Esophagus muscularis mucosa (tissue), 4 donors: ENCODE results near the gene CAPN9. TPM values are rescaled to one million over a fixed set of nuclear protein-coding genes. Genes with fewer than 3 reads are reported as not detected.
"Not testable (repeated sequence)": the region's sequence is repeated elsewhere in the genome, so short reads cannot be mapped to it uniquely, and the experiment has no call there.

Source experiments
- DNase-seq: peaks from one replicate; pipeline ENCODE4 v3.0.0-alpha.2; 2017; ENCODE audit errors: extremely low spot score
- H3K27ac ChIP-seq, 4 donors: fragments of 200-600 bp; sonication (generic); replicated peaks in 1 of 4; 1 replicate in 3 of 4; 2 replicates in 1 of 4; pipeline ENCODE4 v1.5.1; 2016 to 2019; ENCODE audit warnings: mild to moderate bottlenecking in 1 of 4
- H3K27me3 ChIP-seq, 4 donors: fragments of 200-600 bp; sonication (generic); one replicate each; pipeline versions ENCODE4 v1.5.1 to v1.6.0; 2016 to 2019
- H3K36me3 ChIP-seq, 4 donors: fragments of 200-600 bp; sonication (generic); one replicate each; pipeline ENCODE4 v1.5.1; 2016 to 2019
- H3K4me1 ChIP-seq, 4 donors: fragments of 200-600 bp; sonication (generic); one replicate each; pipeline ENCODE4 v1.5.1; 2016 to 2019
- H3K4me3 ChIP-seq, 4 donors: fragments of 200-600 bp; sonication (generic); 1 replicate in 2 of 4; 2 replicates in 2 of 4; pipeline ENCODE4 v1.5.1; 2016 to 2019; ENCODE audit warnings: mild to moderate bottlenecking in 4 of 4, moderate library complexity in 1 of 4
- H3K9me3 ChIP-seq, 4 donors: fragments of 200-600 bp; sonication (generic); 1 replicate in 3 of 4; 2 replicates in 1 of 4; pipeline ENCODE4 v1.5.1; 2016 to 2019
- EP300 ChIP-seq: sonication (generic); formaldehyde crosslinking; IDR thresholded peaks from one replicate; pipeline ENCODE4 v1.6.1; 2017; ENCODE audit warnings: antibody characterized with exemption
- POLR2A ChIP-seq: fragments of 450-650 bp; IDR thresholded peaks from one replicate; pipeline ENCODE4 v1.6.1; 2017; ENCODE audit warnings: antibody characterized with exemption, moderate library complexity, mild to moderate bottlenecking, low read depth
- POLR2AphosphoS5 ChIP-seq, 2 donors: sonication (generic); formaldehyde crosslinking; IDR thresholded peaks; one replicate each; pipeline ENCODE4 v1.6.1; 2017; ENCODE audit warnings: antibody characterized with exemption in 2 of 2
- WGBS: methylation state at CpG from one replicate; pipeline ENCODE4 v1.1.5; 2018; 5-methylcytosine and 5-hydroxymethylcytosine counted together
- intact Hi-C: fragments of 100-400 bp; cut with DNase I; formaldehyde crosslinking; loops from one replicate; pipeline ENCODE4 v1.15.1; 2023
- total RNA-seq, 4 donors: library from RNA; depleted of rRNA; stranded (reverse); fragments of >200 nt; gene quantifications; one replicate each; pipeline versions ENCODE4 v1.1.0 to v1.2.1, GENCODE V29; 2016
- TF ChIP-seq, protein P1 (sequence below), 3 experiments: fragments of 200-600 bp in 2 of 3; fragments of 450-650 bp in 1 of 3; sonication (generic) in 2 of 3; IDR thresholded peaks; one replicate each; pipeline ENCODE4 v1.5.1; 2017 to 2019; ENCODE audit warnings: antibody characterized with exemption in 3 of 3, mild to moderate bottlenecking in 2 of 3, moderate library complexity in 1 of 3

The CAPN9 gene
- total RNA-seq, 4 donors from 2014 or later: not detected

DNA sequence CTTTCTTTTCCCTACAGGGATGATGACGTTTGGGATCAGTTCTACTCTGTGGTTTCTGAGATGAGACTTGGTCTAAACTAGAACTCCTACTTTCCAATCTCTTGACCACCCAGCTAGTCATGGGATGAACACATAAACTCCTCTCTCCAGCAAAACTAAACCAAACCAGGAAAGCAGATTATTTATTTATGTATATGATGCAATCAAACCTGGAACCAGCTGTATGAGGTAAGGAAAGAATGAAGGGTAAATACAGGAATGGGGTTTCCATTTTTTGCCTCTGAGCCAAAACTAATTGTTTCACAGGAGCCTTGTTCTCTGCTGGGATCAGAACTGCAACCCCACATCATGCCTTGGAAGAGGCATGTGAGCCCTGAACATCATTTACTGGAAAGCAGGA is 29.9 kb upstream of the CAPN9 start:
- Histone ChIP-seq H3K9me3 (no peaks in the 10 kb centered on the region), H3K27ac (no peak overlapping the region), H3K4me3 (no peak overlapping the region), H3K27me3 (no peaks in the 10 kb centered on the region), H3K36me3 (no peaks in the 10 kb centered on the region), H3K4me1 (peaks cover 7 to 19% (median 17%) of the 10 kb centered on the region in 4 donors)
- intact Hi-C loops: no loop called here
- DNase-seq: no peak
- TF ChIP-seq EP300 (no peak), POLR2AphosphoS5 (IDR thresholded peaks at IDR 0.05) (no peak), POLR2A (no peak)
- TF ChIP-seq, protein P1, sequence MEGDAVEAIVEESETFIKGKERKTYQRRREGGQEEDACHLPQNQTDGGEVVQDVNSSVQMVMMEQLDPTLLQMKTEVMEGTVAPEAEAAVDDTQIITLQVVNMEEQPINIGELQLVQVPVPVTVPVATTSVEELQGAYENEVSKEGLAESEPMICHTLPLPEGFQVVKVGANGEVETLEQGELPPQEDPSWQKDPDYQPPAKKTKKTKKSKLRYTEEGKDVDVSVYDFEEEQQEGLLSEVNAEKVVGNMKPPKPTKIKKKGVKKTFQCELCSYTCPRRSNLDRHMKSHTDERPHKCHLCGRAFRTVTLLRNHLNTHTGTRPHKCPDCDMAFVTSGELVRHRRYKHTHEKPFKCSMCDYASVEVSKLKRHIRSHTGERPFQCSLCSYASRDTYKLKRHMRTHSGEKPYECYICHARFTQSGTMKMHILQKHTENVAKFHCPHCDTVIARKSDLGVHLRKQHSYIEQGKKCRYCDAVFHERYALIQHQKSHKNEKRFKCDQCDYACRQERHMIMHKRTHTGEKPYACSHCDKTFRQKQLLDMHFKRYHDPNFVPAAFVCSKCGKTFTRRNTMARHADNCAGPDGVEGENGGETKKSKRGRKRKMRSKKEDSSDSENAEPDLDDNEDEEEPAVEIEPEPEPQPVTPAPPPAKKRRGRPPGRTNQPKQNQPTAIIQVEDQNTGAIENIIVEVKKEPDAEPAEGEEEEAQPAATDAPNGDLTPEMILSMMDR (IDR thresholded peaks at IDR 0.05): no peak
- WGBS: 78% methylated on average over 1 of the region's 1 CpG

DNA sequence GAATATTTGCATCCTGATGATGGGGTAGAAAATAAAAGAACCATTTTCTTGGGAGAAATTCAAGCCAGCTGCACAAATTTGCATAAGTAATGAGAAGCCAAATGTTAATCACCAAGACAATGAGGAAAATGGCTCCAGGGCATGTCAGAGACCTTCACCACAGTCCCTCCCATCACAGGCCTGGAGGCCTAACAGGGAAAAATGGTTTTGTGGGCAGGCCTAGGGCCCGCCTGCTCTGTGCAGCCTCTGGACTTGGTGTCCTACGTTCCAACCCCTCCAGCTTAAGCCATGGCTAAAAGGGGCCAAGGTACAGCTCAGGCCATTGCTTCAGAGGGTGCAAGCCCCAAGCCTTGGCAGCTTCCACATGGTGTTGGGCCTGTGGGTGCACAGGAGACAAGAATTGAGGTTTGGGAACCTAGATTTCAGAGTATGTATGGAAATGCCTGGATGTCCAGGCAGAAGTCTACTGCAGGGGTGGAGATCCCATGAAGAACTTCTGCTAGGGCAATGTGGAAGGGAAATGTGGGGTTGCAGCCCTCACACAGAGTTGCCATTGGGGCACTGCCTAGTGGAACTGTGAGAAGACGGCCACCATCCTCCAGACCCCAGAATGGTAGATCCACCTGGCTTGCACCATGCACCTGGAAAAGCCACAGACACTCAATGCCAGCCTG is 25.2 kb upstream of the CAPN9 start:
- not testable (repeated sequence) for H3K27me3 ChIP-seq, DNase-seq
- WGBS: 96% methylated on average over 3 of the region's 3 CpGs

DNA sequence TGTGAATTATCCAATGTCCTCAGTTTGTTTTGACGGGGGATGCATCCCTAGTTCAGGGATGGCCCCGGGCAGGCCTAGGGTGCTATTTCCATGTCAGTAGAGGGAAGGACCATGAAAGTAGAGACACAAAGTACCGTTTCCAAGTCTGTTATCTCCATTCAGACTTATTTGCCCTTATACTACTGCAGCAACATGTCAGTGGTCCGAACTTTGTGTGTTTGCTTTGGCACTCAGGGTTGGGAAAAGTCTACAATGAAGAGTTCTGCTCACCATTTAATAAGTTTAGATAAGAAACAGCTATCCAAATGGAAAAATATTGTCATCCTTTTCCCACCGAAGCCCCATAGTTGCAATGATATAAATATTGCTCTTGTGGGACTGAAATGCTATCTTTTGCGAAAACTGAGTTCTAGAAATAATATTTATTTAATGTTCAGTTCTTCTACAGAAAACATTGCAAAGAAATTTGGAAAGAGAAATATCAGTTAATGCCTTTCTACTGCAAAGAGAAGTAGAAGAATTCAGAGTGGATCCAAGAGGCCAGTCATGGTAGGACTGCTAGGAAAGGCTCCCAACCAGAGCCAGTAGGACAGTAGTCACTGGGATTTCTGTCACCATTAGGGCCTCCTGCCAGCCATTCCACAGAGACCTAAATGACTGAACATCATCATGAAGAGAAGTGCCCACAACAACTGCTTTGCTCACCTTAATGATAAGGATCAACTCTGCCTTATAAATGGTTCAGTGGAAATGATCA is 21.8 kb upstream of the CAPN9 start:
- TF ChIP-seq, protein P1 (IDR thresholded peaks at IDR 0.05): no peak
- TF ChIP-seq EP300 (no peak), POLR2AphosphoS5 (IDR thresholded peaks at IDR 0.05) (no peak), POLR2A (no peak)
- no peaks in the 10 kb centered on the region for H3K27me3 ChIP-seq
- H3K36me3 ChIP-seq: no peaks in the 10 kb centered on the region
- no peak overlapping the region for H3K27ac ChIP-seq
- DNase-seq: no peak
- intact Hi-C loops: no loop called here
- 61% methylated on average over 6 of the region's 6 CpGs for WGBS
- H3K4me3 ChIP-seq: no peak overlapping the region
- H3K9me3 ChIP-seq: no peaks in the 10 kb centered on the region
- no peaks in the 10 kb centered on the region for H3K4me1 ChIP-seq

More for the DNA sequence above, 25.2 kb upstream of the CAPN9 start:
- intact Hi-C loops, H3K4me3 ChIP-seq, H3K27ac ChIP-seq, H3K9me3 ChIP-seq, H3K4me1 ChIP-seq, H3K36me3 ChIP-seq: not testable (repeated sequence)

DNA sequence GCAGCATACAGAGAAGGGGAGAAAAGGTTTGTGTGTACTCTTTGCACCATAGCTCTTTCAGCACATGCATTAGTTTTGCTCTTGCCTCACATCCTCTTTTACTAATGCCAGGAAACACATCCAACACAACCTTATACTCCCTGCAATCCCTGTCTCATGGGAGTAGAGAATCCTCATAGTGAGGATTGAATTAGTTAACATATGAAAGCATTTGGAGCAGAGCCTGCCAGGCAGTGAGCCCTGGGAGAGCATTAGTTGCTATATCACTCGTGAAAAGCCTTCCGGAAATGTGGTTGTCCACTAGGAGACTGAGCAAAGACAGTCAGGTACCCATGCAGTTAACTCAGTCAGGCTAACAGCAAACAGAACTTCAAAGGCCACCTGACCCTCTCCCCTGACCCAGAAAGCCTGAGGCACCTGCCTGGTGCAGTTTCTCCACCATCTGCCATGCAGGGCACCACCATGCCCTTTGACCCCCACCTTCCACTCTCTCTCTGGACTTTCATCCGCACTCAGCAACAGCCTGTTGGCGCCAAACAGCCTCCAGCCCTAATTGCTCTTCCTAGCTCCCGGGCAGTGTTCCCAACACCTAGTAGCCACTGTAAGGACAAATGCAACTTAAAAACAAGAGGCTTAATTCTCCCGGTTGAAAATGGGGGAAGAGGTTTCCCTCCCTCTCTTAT is 18.3 kb upstream of the CAPN9 start:
- no peaks in the 10 kb centered on the region for H3K9me3 ChIP-seq
- WGBS: 64% methylated on average over 6 of the region's 6 CpGs
- no peaks in the 10 kb centered on the region for H3K4me1 ChIP-seq
- no peak for TF ChIP-seq POLR2AphosphoS5 (IDR thresholded peaks at IDR 0.05)
- no peak for TF ChIP-seq EP300
- TF ChIP-seq, protein P1 (IDR thresholded peaks at IDR 0.05): no peak
- TF ChIP-seq POLR2A: no peak
- no peaks in the 10 kb centered on the region for H3K36me3 ChIP-seq
- no peak overlapping the region for H3K27ac ChIP-seq
- no peak overlapping the region for H3K4me3 ChIP-seq
- no peak for DNase-seq
- no peaks in the 10 kb centered on the region for H3K27me3 ChIP-seq
- intact Hi-C loops: no loop called here

DNA sequence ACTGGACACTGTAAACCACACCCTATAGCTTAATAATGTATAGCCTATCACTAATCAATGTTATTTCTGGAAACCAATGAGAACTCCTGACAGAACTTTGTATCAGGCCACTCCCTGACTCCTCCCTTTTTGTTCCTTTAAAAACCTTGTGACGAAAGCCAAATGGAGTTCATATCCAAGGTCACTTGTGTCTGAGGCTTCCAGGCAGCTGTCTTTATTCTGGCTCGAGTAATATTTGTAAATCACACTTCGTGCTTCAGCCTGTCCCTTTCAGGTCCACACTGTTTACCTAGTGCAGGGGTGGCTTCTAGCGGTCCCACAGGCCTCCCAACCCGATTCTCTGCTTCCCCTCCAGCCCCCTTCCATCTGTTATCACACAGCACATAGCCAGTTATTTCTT is 16.2 kb upstream of the CAPN9 start:
- DNase-seq: no peak
- H3K27me3 ChIP-seq: no peaks in the 10 kb centered on the region
- H3K36me3 ChIP-seq: no peaks in the 10 kb centered on the region
- H3K4me1 ChIP-seq: no peaks in the 10 kb centered on the region
- WGBS: 40% methylated on average over 5 of the region's 5 CpGs
- TF ChIP-seq POLR2AphosphoS5 (IDR thresholded peaks at IDR 0.05) (no peak), EP300 (no peak), POLR2A (no peak)
- TF ChIP-seq, protein P1 (IDR thresholded peaks at IDR 0.05): no peak
- H3K4me3 ChIP-seq: no peak overlapping the region
- intact Hi-C loops: no loop called here
- peak overlapping the region in 1 of 4 donors; percentile 23 for H3K27ac ChIP-seq
- no peaks in the 10 kb centered on the region for H3K9me3 ChIP-seq
